ENCODE results near the gene CSH1.
"Not testable (repeated sequence)": the region's sequence is repeated elsewhere in the genome, so short reads cannot be mapped to it uniquely, and the experiment has no call there.

DNA sequence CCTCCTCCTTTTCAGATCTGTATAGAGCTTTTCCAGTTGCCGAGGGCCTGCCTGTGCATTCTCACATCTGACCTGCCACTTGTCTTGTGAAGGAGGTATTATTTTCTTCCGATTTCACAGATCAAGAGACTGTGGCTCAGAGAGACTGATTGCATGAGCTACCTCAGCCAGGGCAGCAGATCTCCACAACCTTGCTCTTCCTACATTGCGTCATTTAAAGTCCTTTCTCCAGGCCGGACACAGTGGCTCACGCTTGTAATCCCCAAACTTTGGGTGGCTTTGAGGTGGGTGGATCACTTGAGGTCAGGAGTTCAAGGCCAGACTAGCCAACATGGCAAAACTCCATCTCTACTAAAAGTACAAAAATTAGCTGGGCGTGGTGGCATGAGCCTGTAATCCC is 23.7 kb upstream of the CSH1 start:
- TF ChIP-seq, protein P1, sequence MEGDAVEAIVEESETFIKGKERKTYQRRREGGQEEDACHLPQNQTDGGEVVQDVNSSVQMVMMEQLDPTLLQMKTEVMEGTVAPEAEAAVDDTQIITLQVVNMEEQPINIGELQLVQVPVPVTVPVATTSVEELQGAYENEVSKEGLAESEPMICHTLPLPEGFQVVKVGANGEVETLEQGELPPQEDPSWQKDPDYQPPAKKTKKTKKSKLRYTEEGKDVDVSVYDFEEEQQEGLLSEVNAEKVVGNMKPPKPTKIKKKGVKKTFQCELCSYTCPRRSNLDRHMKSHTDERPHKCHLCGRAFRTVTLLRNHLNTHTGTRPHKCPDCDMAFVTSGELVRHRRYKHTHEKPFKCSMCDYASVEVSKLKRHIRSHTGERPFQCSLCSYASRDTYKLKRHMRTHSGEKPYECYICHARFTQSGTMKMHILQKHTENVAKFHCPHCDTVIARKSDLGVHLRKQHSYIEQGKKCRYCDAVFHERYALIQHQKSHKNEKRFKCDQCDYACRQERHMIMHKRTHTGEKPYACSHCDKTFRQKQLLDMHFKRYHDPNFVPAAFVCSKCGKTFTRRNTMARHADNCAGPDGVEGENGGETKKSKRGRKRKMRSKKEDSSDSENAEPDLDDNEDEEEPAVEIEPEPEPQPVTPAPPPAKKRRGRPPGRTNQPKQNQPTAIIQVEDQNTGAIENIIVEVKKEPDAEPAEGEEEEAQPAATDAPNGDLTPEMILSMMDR (IDR thresholded peaks at IDR 0.05): not testable (repeated sequence)
- not testable (repeated sequence) for TF ChIP-seq POLR2A (IDR thresholded peaks at IDR 0.05)
